ENCODE measurements around the gene TIAM2. TPM values are rescaled to one million over a fixed set of nuclear protein-coding genes. Genes with fewer than 3 reads are reported as not detected.

The TIAM2 gene
- total RNA-seq, 2 experiments from 2014 or later = 4.9 to 5.6 TPM

GRCh38 chr6:155245193-155245592, 250.1 kb downstream of the TIAM2 start:
- CTCF ChIA-PET = interaction anchor here (1.0 kb wide), 1 partner anchor 15 kb away, joined by 3 read pairs; no protein-coding TSS in a partner anchor
- Mint-ChIP-seq H3K9me3 (no peaks in the 10 kb centered on the region), H3K27ac (no peak overlapping the region), H3K4me1 (peaks cover 3% of the 10 kb centered on the region), H3K27me3 (no peaks in the 10 kb centered on the region), H3K36me3 (ENCODE audit: low read depth) (no peaks in the 10 kb centered on the region), H3K4me3 (no peak overlapping the region)
- POLR2A ChIA-PET = no interaction called here
- no peak for DNase-seq

- Mint-ChIP-seq H3K36me3 (ENCODE audit: low read depth) (peaks cover 3% of the 10 kb centered on the region), H3K4me1 (peaks cover 3% of the 10 kb centered on the region), H3K4me3 (no peak overlapping the region), H3K27me3 (no peaks in the 10 kb centered on the region), H3K9me3 (no peaks in the 10 kb centered on the region), H3K27ac (peak overlapping the region; percentile 9)
- no peak for DNase-seq
- ChIA-PET POLR2A (no interaction called here), CTCF (interaction anchor here (0.7 to 1.0 kb wide), 3 partner anchors 16 to 1869 kb away, joined by 3 to 4 read pairs (median 3); no protein-coding TSS in a partner anchor)
Measured at GRCh38 chr6:155245831-155246230, 250.7 kb downstream of the TIAM2 start.

GRCh38 chr6:155246825-155247224, 251.7 kb downstream of the TIAM2 start:
- POLR2A ChIA-PET = no interaction called here
- DNase-seq = no peak
- H3K4me3 Mint-ChIP-seq = no peak overlapping the region
- peaks cover 3% of the 10 kb centered on the region for H3K4me1 Mint-ChIP-seq
- CTCF ChIA-PET = interaction anchor here (1.0 to 1.9 kb wide), 2 partner anchors 11 to 57 kb away, joined by 3 to 4 read pairs; no protein-coding TSS in a partner anchor
- no peaks in the 10 kb centered on the region for H3K9me3 Mint-ChIP-seq
- no peaks in the 10 kb centered on the region for H3K27me3 Mint-ChIP-seq
- peaks cover 3% of the 10 kb centered on the region for H3K36me3 Mint-ChIP-seq (ENCODE audit: low read depth)
- H3K27ac Mint-ChIP-seq = no peak overlapping the region

GRCh38 chr6:155247618-155248007, 252.5 kb downstream of the TIAM2 start:
- ChIA-PET POLR2A (no interaction called here), CTCF (interaction anchor here (0.7 to 1.9 kb wide), 10 partner anchors 11 to 324 kb away, joined by 3 to 9 read pairs (median 3); no protein-coding TSS in a partner anchor)
- no peak overlapping the region for H3K27ac Mint-ChIP-seq
- H3K27me3 Mint-ChIP-seq = no peaks in the 10 kb centered on the region
- H3K4me3 Mint-ChIP-seq = no peak overlapping the region
- H3K36me3 Mint-ChIP-seq (ENCODE audit: low read depth) = peaks cover 3% of the 10 kb centered on the region
- DNase-seq = no peak
- H3K4me1 Mint-ChIP-seq = no peaks in the 10 kb centered on the region
- H3K9me3 Mint-ChIP-seq = no peaks in the 10 kb centered on the region

GRCh38 chr6:155248008-155249001, 253.2 kb downstream of the TIAM2 start:
- Mint-ChIP-seq H3K4me3 (no peak overlapping the region), H3K27ac (no peak overlapping the region), H3K36me3 (ENCODE audit: low read depth) (peaks cover 3% of the 10 kb centered on the region), H3K9me3 (no peaks in the 10 kb centered on the region), H3K4me1 (no peaks in the 10 kb centered on the region), H3K27me3 (no peaks in the 10 kb centered on the region)
- POLR2A ChIA-PET = no interaction called here
- peak; percentile 20 for DNase-seq
- CTCF ChIA-PET = interaction anchor here (0.7 to 1.9 kb wide), 11 partner anchors 10 to 325 kb away, joined by 3 to 9 read pairs (median 3); no protein-coding TSS in a partner anchor

GRCh38 chr6:155250701-155251381, 255.7 kb downstream of the TIAM2 start:
- ChIA-PET POLR2A (no interaction called here), CTCF (interaction anchor here (0.6 to 1.4 kb wide), 6 partner anchors 8 to 73 kb away, joined by 3 to 5 read pairs (median 3); no protein-coding TSS in a partner anchor)
- no peak overlapping the region for H3K27ac Mint-ChIP-seq
- H3K36me3 Mint-ChIP-seq (ENCODE audit: low read depth) = peaks cover 16% of the 10 kb centered on the region
- DNase-seq = no peak
- no peak overlapping the region for H3K4me3 Mint-ChIP-seq
- H3K4me1 Mint-ChIP-seq = peaks cover 2% of the 10 kb centered on the region
- no peaks in the 10 kb centered on the region for H3K9me3 Mint-ChIP-seq
- no peaks in the 10 kb centered on the region for H3K27me3 Mint-ChIP-seq

- Mint-ChIP-seq H3K27me3 (no peaks in the 10 kb centered on the region), H3K36me3 (ENCODE audit: low read depth) (peaks cover 21% of the 10 kb centered on the region), H3K4me3 (no peak overlapping the region), H3K27ac (no peak overlapping the region), H3K9me3 (no peaks in the 10 kb centered on the region), H3K4me1 (peaks cover 2% of the 10 kb centered on the region)
- DNase-seq = no peak
- CTCF ChIA-PET = interaction anchor here (2.2 kb wide), 1 partner anchor 28 kb away, joined by 6 read pairs; no protein-coding TSS in a partner anchor
- POLR2A ChIA-PET = no interaction called here
Measured at GRCh38 chr6:155252581-155252980, 257.5 kb downstream of the TIAM2 start.

GRCh38 chr6:155253337-155253736, 258.2 kb downstream of the TIAM2 start:
- no peaks in the 10 kb centered on the region for H3K27me3 Mint-ChIP-seq
- H3K27ac Mint-ChIP-seq = no peak overlapping the region
- DNase-seq = no peak
- ChIA-PET CTCF (interaction anchor here (2.2 kb wide), 1 partner anchor 29 kb away, joined by 6 read pairs; no protein-coding TSS in a partner anchor), POLR2A (no interaction called here)
- H3K36me3 Mint-ChIP-seq (ENCODE audit: low read depth) = peaks cover 24% of the 10 kb centered on the region
- H3K9me3 Mint-ChIP-seq = no peaks in the 10 kb centered on the region
- peaks cover 2% of the 10 kb centered on the region for H3K4me1 Mint-ChIP-seq
- H3K4me3 Mint-ChIP-seq = no peak overlapping the region

GRCh38 chr6:155254139-155254538, 259.0 kb downstream of the TIAM2 start:
- H3K27me3 Mint-ChIP-seq = no peaks in the 10 kb centered on the region
- peaks cover 24% of the 10 kb centered on the region for H3K36me3 Mint-ChIP-seq (ENCODE audit: low read depth)
- ChIA-PET POLR2A (no interaction called here), CTCF (no interaction called here)
- H3K4me1 Mint-ChIP-seq = peaks cover 2% of the 10 kb centered on the region
- H3K9me3 Mint-ChIP-seq = no peaks in the 10 kb centered on the region
- H3K27ac Mint-ChIP-seq = no peak overlapping the region
- H3K4me3 Mint-ChIP-seq = no peak overlapping the region
- DNase-seq = no peak

- Mint-ChIP-seq H3K4me1 (peaks cover 7% of the 10 kb centered on the region), H3K27me3 (no peaks in the 10 kb centered on the region), H3K9me3 (no peaks in the 10 kb centered on the region), H3K27ac (no peak overlapping the region), H3K36me3 (ENCODE audit: low read depth) (peaks cover 32% of the 10 kb centered on the region), H3K4me3 (no peak overlapping the region)
- DNase-seq = no peak
- ChIA-PET POLR2A (no interaction called here), CTCF (no interaction called here)
Measured at GRCh38 chr6:155256122-155256795, 261.1 kb downstream of the TIAM2 start.

- Mint-ChIP-seq H3K4me3 (no peak overlapping the region), H3K9me3 (no peaks in the 10 kb centered on the region), H3K36me3 (ENCODE audit: low read depth) (peaks cover 32% of the 10 kb centered on the region), H3K4me1 (peaks cover 14% of the 10 kb centered on the region), H3K27ac (peak overlapping the region; percentile 22), H3K27me3 (no peaks in the 10 kb centered on the region)
- ChIA-PET CTCF (interaction anchor here (0.9 to 1.5 kb wide), 4 partner anchors 9 to 19 kb away, joined by 3 read pairs; no protein-coding TSS in a partner anchor), POLR2A (no interaction called here)
- no peak for DNase-seq
Measured at GRCh38 chr6:155257796-155258195, 262.7 kb downstream of the TIAM2 start.

GRCh38 chr6:155259204-155259603, 264.1 kb downstream of the TIAM2 start:
- POLR2A ChIA-PET = no interaction called here
- H3K27me3 Mint-ChIP-seq = no peaks in the 10 kb centered on the region
- CTCF ChIA-PET = interaction anchor here (0.9 to 2.1 kb wide), 6 partner anchors 8 to 81 kb away, joined by 3 to 8 read pairs (median 3); no protein-coding TSS in a partner anchor
- no peaks in the 10 kb centered on the region for H3K9me3 Mint-ChIP-seq
- H3K4me1 Mint-ChIP-seq = peaks cover 12% of the 10 kb centered on the region
- no peak overlapping the region for H3K4me3 Mint-ChIP-seq
- no peak for DNase-seq
- peaks cover 30% of the 10 kb centered on the region for H3K36me3 Mint-ChIP-seq (ENCODE audit: low read depth)
- no peak overlapping the region for H3K27ac Mint-ChIP-seq

Measured in activated CD4-positive, alpha-beta T cell treated with anti-CD3 and anti-CD28 coated beads, Interleukin-2, amount 10 ng/mL, durations not matched to agents 7 days and 5 days (primary cell).